Gastroesophageal sphincter (tissue), 4 donors: ENCODE results near the gene TSPYL2. TPM values are rescaled to one million over a fixed set of nuclear protein-coding genes. Genes with fewer than 3 reads are reported as not detected.

ENCODE experiments used
- ATAC-seq: fragments of 150-250 bp; one replicate; pipeline ENCODE4 v1.9.1; 2016; ENCODE audit warnings: mild to moderate bottlenecking, moderate library complexity
- H3K27ac ChIP-seq, 4 donors: fragments of 200-600 bp; sonication (generic) in 3 of 4; 1 replicate in 3 of 4; 2 replicates in 1 of 4; pipeline ENCODE4 v1.5.1; 2016 to 2019
- H3K27me3 ChIP-seq: fragments of 200-600 bp; sonication (generic); one replicate; pipeline ENCODE4 v1.5.1; 2019
- H3K36me3 ChIP-seq, 2 donors: fragments of 200-600 bp; sonication (generic); one replicate each; pipeline ENCODE4 v1.5.1; 2019; ENCODE audit warnings: control low read depth in 1 of 2
- H3K4me1 ChIP-seq, 3 donors: fragments of 200-600 bp; sonication (generic); 1 replicate in 2 of 3; 2 replicates in 1 of 3; pipeline ENCODE4 v1.5.1; 2016 to 2019; ENCODE audit warnings: control low read depth in 2 of 3
- H3K4me3 ChIP-seq, 2 donors: fragments of 200-600 bp; sonication (generic); one replicate each; pipeline ENCODE4 v1.5.1; 2019; ENCODE audit warnings: mild to moderate bottlenecking in 1 of 2, moderate library complexity in 1 of 2
- H3K9me3 ChIP-seq, 3 donors: fragments of 200-600 bp; sonication (generic); one replicate each; pipeline ENCODE4 v1.5.1; 2017 to 2019; ENCODE audit warnings: control low read depth in 2 of 3
- EP300 ChIP-seq: sonication (generic); formaldehyde crosslinking; IDR thresholded peaks from one replicate; pipeline ENCODE4 v1.6.1; 2017; ENCODE audit warnings: antibody characterized with exemption, mild to moderate bottlenecking
- POLR2A ChIP-seq, 2 donors: fragments of 450-650 bp; IDR thresholded peaks; one replicate each; pipeline ENCODE4 v1.6.1; 2017; ENCODE audit warnings: antibody characterized with exemption in 2 of 2, mild to moderate bottlenecking in 2 of 2, moderate library complexity in 1 of 2
- POLR2AphosphoS5 ChIP-seq: sonication (generic); formaldehyde crosslinking; IDR thresholded peaks from one replicate; pipeline ENCODE4 v1.6.1; 2017; ENCODE audit warnings: antibody characterized with exemption
- WGBS, 2 donors: methylation state at CpG; one replicate each; pipeline ENCODE4 v1.1.5; 2018; ENCODE audit warnings: low coverage in 1 of 2; 5-methylcytosine and 5-hydroxymethylcytosine counted together
- total RNA-seq, 4 donors: library from RNA; depleted of rRNA; stranded (reverse); fragments of >200 nt; gene quantifications; one replicate each; pipeline ENCODE4 v1.1.0, GENCODE V29; 2016
- TF ChIP-seq, protein P1 (sequence below), 4 experiments: fragments of 200-600 bp in 2 of 4; fragments of 450-650 bp in 2 of 4; sonication (generic) in 1 of 4; IDR thresholded peaks; one replicate each; pipeline ENCODE4 v1.5.1; 2017 to 2019; ENCODE audit warnings: antibody characterized with exemption in 4 of 4, mild to moderate bottlenecking in 2 of 4, moderate library complexity in 2 of 4

TSPYL2 gene
- total RNA-seq, 4 donors from 2014 or later, result 40.5 to 156 (median 89.8) TPM

GRCh38 chrX:53077207-53078197 is 4.7 kb upstream of the TSPYL2 start:
- ATAC-seq, result no peak
- 70 to 100% methylated on average over 4 to 5 of the region's 27 CpGs for WGBS, 2 donors
- H3K4me1 ChIP-seq, result peaks cover 0 to 3% (median 0%) of the 10 kb centered on the region in 3 donors
- H3K27ac ChIP-seq, result no peak overlapping the region
- no peaks in the 10 kb centered on the region for H3K27me3 ChIP-seq
- no peaks in the 10 kb centered on the region for H3K9me3 ChIP-seq
- H3K36me3 ChIP-seq, result no peaks in the 10 kb centered on the region
- no peak overlapping the region for H3K4me3 ChIP-seq
- TF ChIP-seq POLR2AphosphoS5 (no peak), POLR2A (IDR thresholded peaks at IDR 0.05) (no peak), EP300 (no peak)
- TF ChIP-seq, protein P1, sequence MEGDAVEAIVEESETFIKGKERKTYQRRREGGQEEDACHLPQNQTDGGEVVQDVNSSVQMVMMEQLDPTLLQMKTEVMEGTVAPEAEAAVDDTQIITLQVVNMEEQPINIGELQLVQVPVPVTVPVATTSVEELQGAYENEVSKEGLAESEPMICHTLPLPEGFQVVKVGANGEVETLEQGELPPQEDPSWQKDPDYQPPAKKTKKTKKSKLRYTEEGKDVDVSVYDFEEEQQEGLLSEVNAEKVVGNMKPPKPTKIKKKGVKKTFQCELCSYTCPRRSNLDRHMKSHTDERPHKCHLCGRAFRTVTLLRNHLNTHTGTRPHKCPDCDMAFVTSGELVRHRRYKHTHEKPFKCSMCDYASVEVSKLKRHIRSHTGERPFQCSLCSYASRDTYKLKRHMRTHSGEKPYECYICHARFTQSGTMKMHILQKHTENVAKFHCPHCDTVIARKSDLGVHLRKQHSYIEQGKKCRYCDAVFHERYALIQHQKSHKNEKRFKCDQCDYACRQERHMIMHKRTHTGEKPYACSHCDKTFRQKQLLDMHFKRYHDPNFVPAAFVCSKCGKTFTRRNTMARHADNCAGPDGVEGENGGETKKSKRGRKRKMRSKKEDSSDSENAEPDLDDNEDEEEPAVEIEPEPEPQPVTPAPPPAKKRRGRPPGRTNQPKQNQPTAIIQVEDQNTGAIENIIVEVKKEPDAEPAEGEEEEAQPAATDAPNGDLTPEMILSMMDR (IDR thresholded peaks at IDR 0.05), result no peak

DNA sequence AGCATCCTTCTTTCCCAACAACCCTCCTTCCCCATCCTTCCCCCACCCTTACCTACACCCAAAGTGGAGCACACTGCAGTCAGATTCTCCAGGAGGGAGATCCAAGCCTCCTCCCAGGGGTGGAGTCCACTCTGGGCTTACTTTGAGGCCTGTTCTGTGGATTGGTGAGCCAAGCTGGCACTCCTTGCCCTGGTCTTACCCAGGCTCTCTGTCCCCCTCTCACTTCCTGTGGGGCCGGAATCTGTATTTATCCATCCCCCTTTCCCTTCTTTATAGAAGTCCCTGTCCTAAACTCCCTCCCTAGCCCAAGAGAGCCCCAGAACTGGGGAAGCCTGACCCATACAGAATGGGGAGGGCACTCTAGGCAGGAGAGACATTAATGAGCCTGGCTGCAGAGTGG is 3.2 kb upstream of the TSPYL2 start:
- TF ChIP-seq, protein P1 (IDR thresholded peaks at IDR 0.05), result no peak
- TF ChIP-seq EP300, result no peak
- TF ChIP-seq POLR2AphosphoS5, result no peak
- no peak for TF ChIP-seq POLR2A (IDR thresholded peaks at IDR 0.05)
- 80% methylated on average over 1 of the region's 1 CpG; no CpG with 5 or more reads in 1 of the 2 donors for WGBS, 2 donors

GRCh38 chrX:53080628-53081580 is 1.3 kb upstream of the TSPYL2 start:
- WGBS, 2 donors, result 0 to 56% methylated on average over 1 to 7 of the region's 17 CpGs
- peak overlapping the region; percentile 86 to 96 (median 90) for H3K27ac ChIP-seq
- no peak for ATAC-seq

More for the DNA sequence above, 3.2 kb upstream of the TSPYL2 start:
- H3K4me3 ChIP-seq, result no peak overlapping the region
- peak overlapping the region in 1 of 4 donors; percentile 96 for H3K27ac ChIP-seq
- no peaks in the 10 kb centered on the region for H3K36me3 ChIP-seq
- H3K9me3 ChIP-seq, result no peaks in the 10 kb centered on the region
- H3K27me3 ChIP-seq, result no peaks in the 10 kb centered on the region
- no peak for ATAC-seq
- H3K4me1 ChIP-seq, result peaks cover 0 to 4% (median 0%) of the 10 kb centered on the region in 3 donors

More at GRCh38 chrX:53080628-53081580, 1.3 kb upstream of the TSPYL2 start:
- H3K4me1 ChIP-seq, result peaks cover 0 to 24% (median 0%) of the 10 kb centered on the region in 3 donors
- no peaks in the 10 kb centered on the region for H3K27me3 ChIP-seq
- peak overlapping the region; percentile 23 to 80 for H3K4me3 ChIP-seq
- no peaks in the 10 kb centered on the region for H3K9me3 ChIP-seq
- TF ChIP-seq POLR2A (IDR thresholded peaks at IDR 0.05) (no peak), EP300 (no peak), POLR2AphosphoS5 (no peak)
- TF ChIP-seq, protein P1 (IDR thresholded peaks at IDR 0.05), result no peak
- H3K36me3 ChIP-seq, result peaks cover 0 to 19% of the 10 kb centered on the region in 2 donors
